Measurements from ENCODE around the gene SLC39A11.
"Not testable (repeated sequence)": the region's sequence is repeated elsewhere in the genome, so short reads cannot be mapped to it uniquely, and the experiment has no call there.

SLC39A11 gene

DNA sequence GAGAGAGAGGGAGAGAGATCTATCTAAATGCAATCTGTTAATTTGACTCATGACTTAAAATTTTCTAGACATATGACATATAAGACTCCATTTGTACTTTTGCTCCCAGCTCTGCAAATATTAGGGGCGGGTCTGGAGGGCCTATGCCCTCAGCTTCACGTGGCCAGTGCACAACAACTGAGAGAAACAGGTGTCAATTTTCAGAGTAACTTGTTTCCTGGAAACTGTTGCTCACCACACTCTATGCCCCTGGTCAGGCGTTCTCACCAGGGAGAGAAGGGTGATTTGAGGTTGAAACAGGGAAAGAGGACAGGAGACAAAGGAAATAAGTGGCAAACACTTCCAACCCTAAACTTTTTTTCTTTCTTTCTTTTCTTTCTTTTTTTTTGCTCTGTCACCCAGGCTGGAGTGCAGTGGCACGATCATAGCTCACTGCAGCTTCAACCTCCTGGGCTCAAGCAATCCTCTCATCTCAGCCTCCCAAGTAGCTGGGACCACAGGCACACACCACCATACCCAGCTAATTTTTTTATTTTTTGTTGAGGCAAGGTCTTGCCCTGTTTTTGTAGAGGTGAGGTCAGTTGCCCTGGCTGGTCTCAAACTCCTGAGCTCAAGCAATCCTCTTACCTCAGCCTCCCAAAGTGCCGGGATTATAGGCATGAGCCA is 270.0 kb downstream of the SLC39A11 start:
- no peak for DNase-seq

DNA sequence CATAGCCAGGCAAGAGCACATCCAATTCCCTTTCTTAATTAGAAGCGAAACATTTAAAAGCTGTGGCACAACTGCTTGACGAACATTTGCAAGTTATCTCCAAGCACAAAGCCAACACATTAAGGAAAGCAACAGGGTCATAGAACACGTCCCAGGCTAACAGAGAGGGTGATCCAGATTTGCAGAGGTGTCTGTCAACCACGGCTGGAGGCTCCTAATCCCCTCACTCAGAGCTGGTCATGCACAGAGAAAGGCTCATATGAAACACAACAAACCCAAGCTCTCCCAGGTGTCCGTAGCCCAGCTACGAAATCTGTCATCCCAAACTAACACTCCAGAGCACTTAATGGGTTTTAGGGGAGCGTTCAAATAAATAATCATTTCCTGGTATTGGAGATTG is 276.1 kb downstream of the SLC39A11 start:
- DNase-seq, result no peak

DNA sequence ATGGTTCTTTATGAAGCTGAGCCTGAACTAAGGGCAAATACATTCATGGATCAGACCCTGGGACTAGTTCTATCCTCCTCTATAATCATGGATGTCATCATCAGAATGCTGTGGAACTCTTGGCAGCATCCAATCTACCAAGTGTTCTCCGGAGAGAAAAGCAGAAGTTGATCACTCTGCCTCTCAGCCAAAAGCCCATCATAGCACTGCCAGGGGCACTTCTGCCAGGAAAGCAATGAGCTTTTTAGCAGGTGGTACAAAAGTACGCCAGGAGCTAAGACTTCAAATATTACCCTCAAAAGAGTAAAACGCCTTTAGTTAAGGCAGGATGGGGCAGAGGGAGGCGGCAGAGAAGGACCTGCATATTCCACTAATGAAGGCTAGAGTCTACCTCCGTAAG is 279.0 kb downstream of the SLC39A11 start:
- DNase-seq, result no peak

DNA sequence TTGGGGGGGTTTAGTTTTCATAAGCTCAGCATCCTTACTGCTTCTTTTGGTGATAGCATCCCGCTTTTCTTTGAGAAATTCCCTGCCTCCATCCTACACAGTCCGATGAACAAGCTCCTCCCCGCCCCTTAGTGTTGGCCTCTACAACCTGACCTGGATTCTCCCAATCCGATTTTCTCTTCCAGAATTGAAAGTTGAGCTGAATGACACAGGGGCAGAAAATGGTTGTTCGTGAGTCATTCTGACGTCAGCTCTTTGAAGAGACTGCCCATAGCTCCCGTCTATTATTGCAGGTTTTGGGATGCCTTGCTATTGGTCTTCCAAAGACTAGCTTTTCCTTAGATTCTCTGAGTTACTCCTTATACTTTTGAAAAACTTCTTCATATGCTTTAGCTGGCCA is 279.7 kb downstream of the SLC39A11 start:
- no peak for DNase-seq

- DNase-seq, result no peak
These were observed 280.4 kb downstream of the SLC39A11 start for GRCh38 chr17:72811976-72812687.

- no peak for DNase-seq
These were observed 281.4 kb downstream of the SLC39A11 start for GRCh38 chr17:72810991-72811508.

DNA sequence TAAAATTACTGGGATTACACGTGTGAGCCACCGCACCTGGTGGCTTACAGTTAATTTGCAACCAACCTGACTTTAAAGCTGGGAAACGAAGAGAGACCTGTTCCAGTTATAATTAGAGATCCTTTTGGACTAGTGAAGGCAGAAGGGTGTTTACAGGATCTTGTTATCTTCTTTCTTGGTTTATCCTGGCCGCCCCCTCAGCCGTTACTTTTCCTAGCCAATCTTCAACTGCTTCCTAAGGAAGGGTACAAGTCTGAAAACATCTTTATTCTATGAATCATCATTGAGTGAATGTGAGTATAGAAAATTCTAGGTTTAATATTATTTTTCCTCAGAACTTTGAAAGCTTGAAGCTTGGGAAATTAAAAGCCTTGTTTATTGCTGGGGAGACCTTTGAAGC is 286.5 kb downstream of the SLC39A11 start:
- no peak for DNase-seq

DNA sequence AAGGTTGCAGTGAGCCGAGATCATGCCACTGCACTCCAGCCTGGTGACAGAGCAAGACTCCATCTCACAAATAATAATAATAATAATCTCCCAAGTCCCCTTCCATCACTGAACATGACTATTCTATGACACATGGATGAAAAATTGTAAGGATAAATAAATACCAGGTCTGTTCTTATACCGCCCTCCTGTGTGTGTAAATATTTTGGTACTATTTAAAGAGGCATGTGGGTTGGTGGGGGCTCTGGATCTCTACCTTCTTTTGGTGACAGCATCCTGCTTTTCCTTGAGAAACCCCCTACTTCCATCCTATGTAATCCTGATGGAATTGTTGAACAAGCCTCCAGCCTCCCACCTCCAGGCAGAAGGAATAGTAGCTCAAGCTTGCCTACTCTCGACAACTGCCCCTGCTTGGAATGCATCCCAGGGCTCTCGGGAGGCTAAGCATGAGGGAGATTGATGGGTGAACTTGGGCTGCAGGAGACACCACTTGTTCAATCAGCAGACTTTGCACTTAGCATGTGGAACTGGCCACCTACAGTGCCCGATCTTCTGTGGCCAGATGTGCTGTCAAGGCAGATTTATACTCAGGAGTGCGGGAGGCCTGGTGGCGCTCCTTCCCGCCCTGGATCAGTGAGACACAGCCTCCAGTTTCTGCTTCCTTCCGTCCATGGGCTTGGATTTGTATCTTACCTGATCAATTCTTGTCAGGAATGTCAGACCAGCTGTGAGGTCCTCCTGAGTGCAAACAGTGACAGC is 287.4 kb downstream of the SLC39A11 start:
- DNase-seq, result no peak

DNA sequence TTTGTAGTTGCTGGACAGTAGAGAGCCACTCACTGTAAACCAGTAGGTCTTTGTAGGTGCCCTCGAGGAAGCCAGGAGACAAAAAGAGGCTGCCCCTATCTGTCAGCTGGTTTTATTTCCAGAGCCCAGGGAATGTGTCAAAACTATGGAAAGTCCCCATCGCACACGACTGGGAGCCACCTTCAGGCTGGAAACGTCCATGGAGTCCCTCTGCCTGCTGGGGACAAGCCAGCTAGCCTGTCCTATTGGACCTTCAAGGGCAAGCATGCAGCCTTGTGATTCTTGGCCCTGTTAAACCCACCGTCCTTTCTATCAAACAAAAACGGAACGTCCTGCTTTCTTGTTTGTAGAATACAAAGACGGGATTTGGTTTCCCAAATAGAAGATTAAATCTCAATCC is 289.8 kb downstream of the SLC39A11 start:
- DNase-seq, result no peak

GRCh38 chr17:72797142-72797541 is 295.3 kb downstream of the SLC39A11 start:
- DNase-seq, result no peak

DNA sequence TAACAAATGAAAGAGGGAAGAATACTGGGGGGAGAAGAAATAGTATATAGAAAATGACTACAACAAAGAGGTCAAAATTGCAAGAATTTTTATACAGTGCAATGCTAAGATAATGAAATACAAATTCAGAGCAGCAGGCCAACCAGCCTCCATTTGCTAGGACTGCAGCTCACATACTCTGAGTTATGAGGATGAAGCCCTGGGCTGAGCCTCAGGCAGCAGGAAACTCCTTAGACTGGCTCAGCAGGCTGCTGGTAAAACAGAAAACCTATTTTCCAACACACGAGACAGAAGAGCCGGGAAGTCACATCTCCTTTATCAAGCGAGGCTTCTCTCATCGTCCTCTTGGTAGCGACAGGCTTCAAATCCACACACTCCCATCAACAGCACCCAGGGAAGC is 296.5 kb downstream of the SLC39A11 start:
- DNase-seq, result no peak

GRCh38 chr17:72794152-72794551 is 298.3 kb downstream of the SLC39A11 start:
- no peak for DNase-seq

DNA sequence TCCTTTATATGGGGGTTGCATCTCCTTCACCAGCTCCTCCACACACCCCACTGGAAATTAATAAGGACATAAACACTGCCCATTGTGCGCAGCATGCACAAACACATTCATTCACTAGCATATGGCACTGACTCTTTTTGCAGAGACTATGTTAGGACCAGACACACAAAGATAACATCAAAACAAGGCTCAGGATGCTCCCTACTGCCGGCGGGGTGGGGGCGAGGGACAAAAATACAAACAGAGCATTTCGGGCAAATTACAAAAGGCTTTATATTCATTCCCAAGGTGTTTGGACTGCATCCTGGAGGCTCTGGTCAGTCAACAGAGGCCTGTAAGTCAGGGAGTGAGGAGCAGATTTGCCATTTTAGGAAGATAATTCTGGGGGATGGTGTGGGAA is 299.7 kb downstream of the SLC39A11 start:
- no peak for DNase-seq

GRCh38 chr17:72790190-72790589 is 302.3 kb downstream of the SLC39A11 start:
- peak in 1 of 2 experiments; percentile 19 for DNase-seq

GRCh38 chr17:72789711-72790110 is 302.8 kb downstream of the SLC39A11 start:
- no peak for DNase-seq

DNA sequence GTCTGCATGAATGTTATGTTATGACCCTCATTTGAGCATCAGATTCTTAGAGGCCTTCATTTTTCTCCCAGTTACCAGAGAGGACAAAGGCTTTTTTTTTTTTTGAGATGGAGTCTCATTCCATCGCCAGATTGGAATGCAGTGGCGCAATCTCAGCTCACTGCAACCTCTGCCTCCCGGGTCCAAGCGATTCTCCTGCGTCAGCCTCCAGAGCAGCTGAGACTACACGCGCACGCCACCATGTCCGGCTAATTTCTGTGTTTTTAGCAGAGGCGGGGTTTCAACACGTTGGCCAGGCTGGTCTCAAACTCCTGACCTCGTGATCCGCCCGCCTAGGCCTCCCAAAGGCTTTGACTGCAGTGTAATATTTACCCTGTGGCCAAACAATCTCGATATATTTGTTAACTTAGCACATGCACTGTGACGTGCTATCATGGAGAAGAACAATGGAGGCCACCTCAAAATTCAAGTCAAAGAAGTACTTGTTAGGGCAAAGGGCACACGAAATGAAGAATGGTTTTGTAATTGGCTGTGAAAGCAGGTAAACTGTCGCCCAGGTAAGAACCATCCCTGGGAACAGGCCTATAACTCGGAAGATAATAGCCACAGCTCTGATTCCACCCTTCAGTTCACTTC is 303.4 kb downstream of the SLC39A11 start:
- DNase-seq, result peak in 1 of 2 experiments; percentile 13

DNA sequence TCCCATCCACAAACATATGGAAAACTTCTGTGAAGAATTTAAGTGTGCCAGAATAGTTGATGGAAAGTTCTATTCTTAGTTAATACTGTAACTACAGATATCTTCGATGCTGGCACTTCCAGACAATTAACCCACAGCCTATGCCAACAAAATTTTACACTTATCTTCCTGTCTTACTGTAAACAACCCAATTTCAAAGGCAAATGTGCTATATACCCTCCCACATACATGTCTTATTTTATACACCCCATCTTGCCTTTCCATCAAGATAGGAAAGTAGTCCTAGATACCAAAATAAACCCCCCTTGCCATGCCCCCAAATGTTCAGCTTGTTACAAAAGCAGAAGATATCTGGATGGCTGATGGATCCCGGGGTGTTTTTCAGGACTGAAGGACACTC is 306.3 kb downstream of the SLC39A11 start:
- DNase-seq, result no peak

GRCh38 chr17:72782985-72783701 is 309.3 kb downstream of the SLC39A11 start:
- no peak for DNase-seq

DNA sequence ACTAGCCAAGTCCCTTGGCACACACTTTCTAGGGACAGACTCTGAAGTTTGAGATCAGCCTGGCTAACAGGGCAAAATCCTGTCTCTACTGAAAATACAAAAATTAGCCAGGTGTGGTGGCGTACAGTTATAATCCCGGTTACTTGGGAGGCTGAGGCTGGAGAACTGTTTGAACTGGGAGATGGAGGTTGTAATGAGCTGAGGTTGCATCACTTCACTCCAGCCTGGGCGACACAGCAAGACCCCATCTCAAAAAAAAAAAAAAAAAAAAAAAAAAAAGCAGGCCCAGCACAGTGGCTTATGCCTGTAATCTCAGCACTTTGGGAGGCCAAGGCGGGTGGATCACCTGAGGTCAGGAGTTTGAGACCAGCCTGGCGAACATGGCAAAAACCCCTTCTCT is 310.1 kb downstream of the SLC39A11 start:
- not testable (repeated sequence) for DNase-seq

DNA sequence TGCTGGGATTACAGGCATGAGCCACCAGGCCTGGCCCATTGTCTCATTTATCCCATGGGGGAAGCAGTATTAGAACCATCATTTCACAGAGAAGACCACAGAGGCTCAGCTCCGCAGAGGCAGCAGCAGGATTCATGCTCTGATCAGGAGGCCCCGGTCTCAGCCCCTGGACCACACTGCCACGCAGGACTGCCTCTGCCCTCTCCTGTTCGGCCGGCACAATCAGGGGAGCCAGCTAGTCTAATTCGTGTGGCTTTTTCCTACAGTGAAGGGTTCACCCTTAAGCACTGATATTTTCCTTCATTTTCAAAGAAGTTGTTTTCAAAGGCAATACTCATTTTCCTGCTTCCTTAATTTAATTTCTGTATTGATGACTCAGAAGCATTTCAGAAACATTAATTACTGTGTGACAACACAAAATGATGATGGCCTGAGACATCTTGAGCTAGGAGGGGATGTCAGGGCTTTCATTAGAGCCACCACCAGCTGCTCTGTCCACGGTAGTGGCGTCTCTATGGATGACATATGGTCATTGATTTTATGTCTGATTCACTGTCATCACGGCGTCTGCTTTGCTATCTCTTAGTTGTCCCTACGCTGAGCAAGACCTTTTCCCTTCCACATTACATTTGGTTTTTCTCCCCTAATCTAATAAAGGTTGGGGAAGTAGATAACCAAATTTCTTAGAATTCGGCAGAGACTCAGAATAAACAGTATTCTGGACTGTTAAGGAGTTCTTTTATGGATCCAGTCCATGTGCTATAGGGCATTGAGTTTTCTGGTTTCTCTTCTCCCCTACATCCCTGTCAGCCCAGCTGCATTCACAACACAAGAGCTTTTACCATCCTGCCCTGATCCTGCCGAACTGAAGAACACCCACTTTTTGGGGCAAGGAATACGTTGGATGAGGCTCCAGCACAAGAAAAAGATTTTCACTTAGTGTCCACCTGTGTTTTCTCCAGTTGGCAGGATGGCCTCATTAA is 314.0 kb downstream of the SLC39A11 start:
- no peak for DNase-seq

DNA sequence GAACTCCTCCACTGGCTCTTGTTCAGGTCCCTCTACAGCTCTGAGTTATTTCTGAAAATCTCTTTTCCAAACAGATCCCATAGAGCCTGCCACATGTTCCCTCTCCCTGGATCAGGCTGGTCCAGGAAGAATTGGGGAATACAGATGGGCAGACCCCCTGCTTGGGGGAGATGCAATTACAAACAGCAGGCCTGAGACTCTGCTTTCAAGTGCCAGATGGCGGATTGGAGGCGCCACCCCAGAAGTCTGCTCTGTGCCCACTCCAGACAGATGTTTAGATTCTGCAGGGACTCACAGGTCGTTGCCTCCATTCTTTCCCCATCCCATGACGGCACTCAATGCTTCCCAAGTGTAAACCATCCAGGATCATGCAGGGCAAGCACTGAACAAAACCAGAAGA is 316.6 kb downstream of the SLC39A11 start:
- peak in 1 of 2 experiments; percentile 13 for DNase-seq
